Activated CD8-positive, alpha-beta memory T cell treated with anti-CD3 and anti-CD28 coated beads for 36 hours (primary cell): ENCODE results near the gene CDC5L. TPM values are rescaled to one million over a fixed set of nuclear protein-coding genes. Genes with fewer than 3 reads are reported as not detected.

Experiments used
- CTCF ChIA-PET: fragments of 350-600 bp; sonication (Branson Sonifier 250); formaldehyde crosslinking; loops from one replicate; lab custom pipeline; 2021; ENCODE audit warnings: antibody characterized with exemption; lab: Charles Lee
- POLR2A ChIA-PET: fragments of 350-600 bp; sonication (Branson Sonifier 250); formaldehyde crosslinking; loops from one replicate; lab custom pipeline; 2021; ENCODE audit warnings: antibody characterized with exemption; lab: Charles Lee
- total RNA-seq, 2 experiments: library from RNA; stranded (reverse); gene quantifications; one replicate each; pipeline ENCODE4 v1.2.3, GENCODE V29; 2021

The CDC5L gene
- total RNA-seq, 2 experiments from 2014 or later, result 28.2 to 28.5 TPM

- ChIA-PET POLR2A (no interaction called here), CTCF (no interaction called here)
These were observed 75.6 kb downstream of the CDC5L start for GRCh38 chr6:44462797-44463727.

- ChIA-PET POLR2A (no interaction called here), CTCF (no interaction called here)
These were observed 76.4 kb downstream of the CDC5L start for GRCh38 chr6:44463728-44464450.

- CTCF ChIA-PET, result no interaction called here
- POLR2A ChIA-PET, result interaction anchor here (0.6 kb wide), 1 partner anchor 170 kb away, joined by 9 read pairs; no protein-coding TSS in a partner anchor
These were observed 77.2 kb downstream of the CDC5L start for GRCh38 chr6:44464527-44465310.

GRCh38 chr6:44466955-44467354, 79.4 kb downstream of the CDC5L start:
- CTCF ChIA-PET, result interaction anchor here (1.4 kb wide), 1 partner anchor 9 kb away, joined by 5 read pairs; no protein-coding TSS in a partner anchor
- POLR2A ChIA-PET, result no interaction called here

GRCh38 chr6:44468835-44469234, 81.3 kb downstream of the CDC5L start:
- POLR2A ChIA-PET, result no interaction called here
- CTCF ChIA-PET, result interaction anchor here (0.6 to 1.0 kb wide), 2 partner anchors 23 to 313 kb away, joined by 3 to 4 read pairs; no protein-coding TSS in a partner anchor

- POLR2A ChIA-PET, result no interaction called here
- CTCF ChIA-PET, result interaction anchor here (0.7 to 1.3 kb wide), 6 partner anchors 10 to 1453 kb away, joined by 3 to 5 read pairs (median 4); no protein-coding TSS in a partner anchor
These were observed 82.6 kb downstream of the CDC5L start for GRCh38 chr6:44470115-44470464.

GRCh38 chr6:44470746-44471145, 83.2 kb downstream of the CDC5L start:
- CTCF ChIA-PET, result interaction anchor here (0.7 to 1.0 kb wide), 2 partner anchors 39 to 232 kb away, joined by 3 to 4 read pairs; no protein-coding TSS in a partner anchor
- POLR2A ChIA-PET, result no interaction called here

GRCh38 chr6:44471271-44471981, 83.9 kb downstream of the CDC5L start:
- CTCF ChIA-PET, result no interaction called here
- POLR2A ChIA-PET, result no interaction called here

GRCh38 chr6:44472250-44472945, 84.9 kb downstream of the CDC5L start:
- ChIA-PET CTCF (no interaction called here), POLR2A (no interaction called here)

GRCh38 chr6:44473393-44474189, 86.1 kb downstream of the CDC5L start:
- ChIA-PET CTCF (no interaction called here), POLR2A (no interaction called here)

GRCh38 chr6:44474190-44474631, 86.7 kb downstream of the CDC5L start:
- POLR2A ChIA-PET, result no interaction called here
- CTCF ChIA-PET, result no interaction called here

GRCh38 chr6:44474643-44475042, 87.1 kb downstream of the CDC5L start:
- CTCF ChIA-PET, result interaction anchor here (1.5 to 1.7 kb wide), 4 partner anchors 15 to 1449 kb away, joined by 3 to 5 read pairs (median 4); no protein-coding TSS in a partner anchor

GRCh38 chr6:44475417-44475778, 87.9 kb downstream of the CDC5L start:
- ChIA-PET POLR2A (no interaction called here), CTCF (interaction anchor here (0.9 to 1.7 kb wide), 19 partner anchors 9 to 1449 kb away, joined by 3 to 8 read pairs (median 4); no protein-coding TSS in a partner anchor)

More at GRCh38 chr6:44474643-44475042, 87.1 kb downstream of the CDC5L start:
- POLR2A ChIA-PET, result no interaction called here

- POLR2A ChIA-PET, result no interaction called here
- CTCF ChIA-PET, result interaction anchor here (0.9 to 1.7 kb wide), 20 partner anchors 9 to 1448 kb away, joined by 3 to 8 read pairs (median 4); no protein-coding TSS in a partner anchor
These were observed 88.4 kb downstream of the CDC5L start for GRCh38 chr6:44475779-44476434.

- ChIA-PET CTCF (interaction anchor here (0.7 to 1.6 kb wide), 5 partner anchors 9 to 169 kb away, joined by 3 to 8 read pairs (median 4); no protein-coding TSS in a partner anchor), POLR2A (no interaction called here)
These were observed 89.3 kb downstream of the CDC5L start for GRCh38 chr6:44476849-44477248.

- CTCF ChIA-PET, result interaction anchor here (0.7 to 1.6 kb wide), 2 partner anchors 9 to 115 kb away, joined by 3 to 5 read pairs; no protein-coding TSS in a partner anchor
- POLR2A ChIA-PET, result no interaction called here
These were observed 89.9 kb downstream of the CDC5L start for GRCh38 chr6:44477293-44477894.
